ENCODE results near the gene ANTXR1.
A peak's percentile ranks its signal among the peaks of the same experiment; 100 is the strongest.
"Not testable (repeated sequence)": the region's sequence is repeated elsewhere in the genome, so short reads cannot be mapped to it uniquely, and the experiment has no call there.

Gene ANTXR1

GRCh38 chr2:69168144-69168813, 155.3 kb downstream of the ANTXR1 start:
- FAIRE-seq, result no peak

DNA sequence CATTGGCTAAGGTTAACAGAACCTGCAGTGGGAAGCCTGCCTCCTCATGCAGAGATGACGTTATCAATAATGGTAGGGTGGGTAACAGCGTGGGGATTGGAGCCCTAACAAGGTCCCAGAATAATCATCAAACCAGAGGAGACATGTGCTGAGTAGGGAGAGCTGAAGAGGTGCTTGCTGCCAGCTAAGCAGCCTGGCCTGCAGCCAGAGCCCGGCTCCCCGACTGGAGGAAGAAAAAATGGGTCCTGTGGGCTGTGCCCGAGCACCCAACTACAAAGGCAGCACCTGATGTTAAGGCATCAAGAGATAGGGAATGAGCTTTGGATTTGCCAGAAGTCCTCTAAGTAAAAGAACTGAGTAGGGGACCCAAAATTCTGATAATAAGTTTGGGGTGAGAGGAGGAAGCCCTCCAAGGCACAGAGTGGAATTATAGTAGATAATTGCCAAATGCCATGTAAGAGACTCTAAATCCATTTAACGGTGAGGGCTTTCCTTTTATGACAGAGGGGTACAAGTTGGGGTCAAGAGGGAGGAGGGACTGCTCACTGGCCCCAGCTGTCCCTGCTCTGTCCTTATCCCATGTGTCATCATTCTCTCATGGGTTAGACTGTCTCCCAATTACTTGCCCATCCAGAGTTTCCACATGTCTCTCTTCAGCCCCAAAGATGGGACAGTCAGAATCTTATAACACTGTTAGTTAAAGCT, 156.1 kb downstream of the ANTXR1 start:
- no peak for FAIRE-seq

GRCh38 chr2:69169655-69170389, 156.8 kb downstream of the ANTXR1 start:
- peak; percentile 75 for FAIRE-seq

- FAIRE-seq, result no peak
These were observed 157.7 kb downstream of the ANTXR1 start for GRCh38 chr2:69170661-69171060.

GRCh38 chr2:69171116-69171896, 158.3 kb downstream of the ANTXR1 start:
- FAIRE-seq, result no peak

DNA sequence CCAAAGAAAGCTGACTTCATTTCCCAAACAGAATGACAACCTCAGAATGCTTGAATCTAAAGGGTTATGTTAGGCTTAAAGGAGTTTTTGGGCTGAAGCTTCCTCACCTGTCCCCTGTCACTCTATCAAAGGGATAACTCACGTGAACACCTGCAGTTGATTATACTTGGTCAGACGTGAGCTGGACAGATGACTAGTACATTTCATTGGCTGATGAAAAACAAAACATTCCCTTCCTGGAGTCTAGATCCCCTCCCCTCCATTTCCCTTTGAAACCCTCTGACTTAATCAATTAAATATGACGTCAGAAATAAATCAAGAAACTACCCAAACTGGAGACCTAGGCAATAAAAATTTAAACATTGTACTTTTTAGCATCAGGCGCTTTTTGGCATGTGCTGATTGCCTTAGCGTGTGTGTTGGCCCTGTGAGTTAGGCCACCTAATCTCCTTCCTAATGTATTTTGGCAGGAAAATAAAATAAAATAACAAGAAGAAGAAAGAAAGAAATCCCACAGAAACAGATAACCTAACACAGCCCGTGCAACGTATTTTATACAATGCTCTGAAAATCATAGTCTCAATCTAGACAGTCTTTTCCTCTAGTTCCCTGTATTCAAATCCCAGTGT, 159.0 kb downstream of the ANTXR1 start:
- FAIRE-seq, result no peak

DNA sequence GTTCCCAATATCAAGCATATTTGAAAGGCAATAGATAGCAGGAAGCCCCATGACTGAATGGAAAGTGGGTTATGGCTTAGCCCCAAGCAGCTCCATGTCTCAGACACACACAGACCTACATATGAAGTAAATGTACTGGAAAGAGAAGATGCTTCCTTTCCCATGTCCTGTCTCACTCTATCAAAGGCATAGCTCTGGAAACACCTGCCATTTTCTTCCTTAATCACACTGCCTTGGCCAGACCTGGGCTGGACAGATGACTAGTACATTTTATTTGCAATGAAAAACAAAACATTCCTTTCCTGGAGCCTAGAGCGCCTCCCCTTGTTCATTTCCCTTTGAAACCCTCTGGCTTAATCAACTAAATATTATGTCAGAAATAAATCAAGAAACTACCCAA, 160.7 kb downstream of the ANTXR1 start:
- FAIRE-seq, result no peak

GRCh38 chr2:69174211-69174610, 161.2 kb downstream of the ANTXR1 start:
- FAIRE-seq, result not testable (repeated sequence)

- no peak for FAIRE-seq
These were observed 163.1 kb downstream of the ANTXR1 start for GRCh38 chr2:69175790-69176715.

GRCh38 chr2:69177063-69177771, 164.2 kb downstream of the ANTXR1 start:
- no peak for FAIRE-seq

DNA sequence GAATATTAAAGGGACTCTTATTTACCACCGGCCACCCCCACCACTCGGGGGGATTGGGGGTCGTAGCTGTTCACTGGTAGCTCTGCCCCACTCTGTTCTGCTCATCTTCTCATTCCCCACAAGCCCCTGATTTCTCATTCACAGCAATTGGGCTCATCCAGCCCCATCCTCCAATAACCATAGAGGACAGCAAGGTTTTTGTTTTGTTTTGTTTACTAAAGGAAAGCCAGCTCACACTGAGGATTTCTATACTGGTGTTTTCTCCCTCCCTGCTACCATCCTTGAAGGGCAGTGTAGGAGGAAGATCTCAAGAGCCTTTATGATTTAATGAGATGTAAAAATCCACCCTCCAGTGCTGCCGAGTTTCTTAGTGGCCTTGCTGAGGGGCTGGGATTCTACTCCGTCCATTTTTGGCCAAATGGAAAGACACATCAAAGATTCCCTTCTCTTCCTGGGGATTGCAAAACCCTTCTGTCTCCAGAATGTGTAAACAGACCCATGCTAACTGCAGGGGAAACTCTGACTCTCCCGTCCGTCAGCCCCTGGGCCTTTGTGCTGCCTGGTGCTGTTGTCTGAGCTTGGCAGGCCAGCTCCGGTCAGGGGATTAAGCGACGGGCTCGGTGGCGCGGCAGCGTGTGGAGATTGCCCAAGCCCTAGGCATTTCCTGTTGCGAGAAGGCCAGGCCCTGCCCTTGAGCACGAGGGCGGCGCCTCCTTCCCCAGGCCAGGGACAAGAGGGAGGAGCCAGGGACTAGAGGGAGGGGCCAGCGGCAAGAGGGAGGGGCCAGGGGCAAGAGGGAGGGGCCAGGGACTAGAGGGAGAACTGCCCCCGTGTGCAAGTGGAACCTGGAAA, 165.0 kb downstream of the ANTXR1 start:
- FAIRE-seq, result no peak

- FAIRE-seq, result no peak
These were observed 165.8 kb downstream of the ANTXR1 start for GRCh38 chr2:69178756-69179155.

GRCh38 chr2:69180227-69180626, 167.2 kb downstream of the ANTXR1 start:
- no peak for FAIRE-seq

DNA sequence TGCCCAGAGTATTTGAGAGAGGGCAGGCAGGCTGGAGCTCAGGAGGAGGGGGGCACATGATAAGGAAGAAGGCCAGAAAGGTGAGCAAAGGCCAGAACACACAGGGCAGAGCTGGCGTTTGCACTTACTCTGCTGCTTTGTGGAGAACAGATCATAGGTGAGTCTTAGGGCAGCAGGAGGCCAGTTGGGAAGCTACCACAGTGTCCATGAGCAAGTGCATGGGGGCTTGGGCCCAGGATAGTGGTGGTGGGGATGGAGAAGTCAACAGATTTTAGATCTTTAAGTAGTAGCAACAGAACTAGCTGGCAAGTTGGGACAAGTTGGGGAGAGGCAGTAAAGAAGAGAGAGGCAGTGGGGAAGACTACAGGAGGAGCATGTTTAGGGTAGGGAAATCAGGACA, 168.0 kb downstream of the ANTXR1 start:
- no peak for FAIRE-seq

- no peak for FAIRE-seq
These were observed 168.9 kb downstream of the ANTXR1 start for GRCh38 chr2:69181806-69182427.

DNA sequence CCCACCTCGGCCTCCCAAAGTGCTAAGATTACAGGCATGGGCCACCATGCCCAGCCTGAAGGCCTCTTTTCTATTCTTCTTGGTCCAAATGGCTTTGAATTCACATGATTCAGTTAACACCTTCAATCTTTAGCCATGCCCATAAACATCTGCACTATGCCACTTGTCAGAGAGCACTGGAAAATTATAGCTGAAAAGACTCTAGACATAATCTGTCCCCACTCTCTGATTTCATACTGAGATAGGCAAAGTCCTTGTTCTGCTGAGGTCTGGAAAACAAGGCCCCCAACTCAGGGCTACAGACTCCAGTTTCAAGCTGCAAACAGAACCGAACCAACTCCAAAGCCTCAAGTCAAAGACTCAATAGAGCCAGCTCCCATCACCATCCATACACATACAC, 170.7 kb downstream of the ANTXR1 start:
- no peak for FAIRE-seq

- no peak for FAIRE-seq
These were observed 171.2 kb downstream of the ANTXR1 start for GRCh38 chr2:69184224-69184623.

DNA sequence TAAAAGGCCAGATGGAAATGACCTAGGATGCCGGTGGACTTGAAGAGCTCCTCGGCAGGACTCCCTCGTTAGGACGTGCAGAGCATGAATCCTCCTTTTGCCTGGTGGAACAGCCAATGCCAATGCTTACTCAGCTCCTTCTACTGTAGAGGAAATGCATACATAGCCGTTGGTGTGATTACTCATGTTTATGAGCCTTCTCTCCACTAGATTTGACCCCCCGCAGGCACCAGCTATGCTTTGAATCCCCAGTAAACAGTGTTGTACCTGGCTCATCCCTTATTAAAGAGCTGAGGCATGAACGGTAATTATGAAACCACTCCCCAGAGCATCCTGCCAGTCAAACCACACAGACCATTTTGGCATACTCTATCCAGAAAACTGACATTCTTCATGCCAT, 172.8 kb downstream of the ANTXR1 start:
- FAIRE-seq, result no peak

DNA sequence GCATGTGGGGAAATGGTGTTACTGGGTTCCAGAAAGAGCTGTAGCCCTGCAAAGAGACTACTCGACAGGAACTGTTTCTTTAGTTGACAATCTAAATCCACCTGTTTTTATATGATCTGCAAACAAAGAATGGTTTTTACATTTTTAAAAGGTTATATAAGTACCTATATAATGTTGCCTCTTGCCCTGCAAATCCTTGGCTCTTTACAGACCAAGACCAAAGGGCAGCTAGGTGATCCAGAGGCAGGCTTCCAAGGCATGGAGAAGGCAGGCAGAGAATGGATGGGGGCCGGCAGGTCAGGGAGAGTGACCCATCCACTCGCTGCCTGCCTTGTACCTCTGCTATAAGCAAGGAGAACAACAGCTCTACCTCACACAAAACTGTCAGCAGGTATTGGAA, 173.6 kb downstream of the ANTXR1 start:
- no peak for FAIRE-seq

Measured in islet of Langerhans (tissue), 1 donor.